Testis (tissue), 2 donors: ENCODE results near the gene SPOCK2.

Source experiments
- POLR2A ChIP-seq: fragments of 450-650 bp; IDR thresholded peaks from one replicate; pipeline ENCODE4 v1.6.1; 2017; ENCODE audit warnings: antibody characterized with exemption, mild to moderate bottlenecking, moderate library complexity
- TF ChIP-seq, protein P1 (sequence below), 3 experiments: fragments of 450-650 bp in 2 of 3; fragments of 200-600 bp in 1 of 3; sonication (generic) in 1 of 3; IDR thresholded peaks; one replicate each; pipeline ENCODE4 v1.5.1; 2016 to 2019; ENCODE audit warnings: antibody characterized with exemption in 3 of 3, mild to moderate bottlenecking in 2 of 3, moderate library complexity in 1 of 3

DNA sequence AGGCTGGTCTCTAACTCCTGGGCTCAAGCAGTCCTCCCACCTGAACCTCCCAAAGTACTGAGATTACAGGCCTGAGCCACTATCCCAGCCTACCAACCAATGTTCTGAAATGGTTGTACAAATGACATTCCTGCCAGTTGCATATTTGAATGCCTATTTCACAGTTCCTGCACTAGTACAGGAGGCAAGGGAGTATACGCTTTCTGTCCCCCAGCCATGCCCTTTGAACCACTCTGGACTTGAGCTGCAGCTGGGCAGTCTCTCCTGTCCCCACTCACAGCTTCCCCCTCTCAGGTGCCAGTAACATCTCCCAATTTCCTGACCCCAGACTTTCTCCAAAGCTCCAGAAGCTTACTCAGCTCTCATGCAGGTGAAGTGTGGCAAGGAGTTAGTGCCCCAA is 58.9 kb downstream of the SPOCK2 start:
- TF ChIP-seq, protein P1, sequence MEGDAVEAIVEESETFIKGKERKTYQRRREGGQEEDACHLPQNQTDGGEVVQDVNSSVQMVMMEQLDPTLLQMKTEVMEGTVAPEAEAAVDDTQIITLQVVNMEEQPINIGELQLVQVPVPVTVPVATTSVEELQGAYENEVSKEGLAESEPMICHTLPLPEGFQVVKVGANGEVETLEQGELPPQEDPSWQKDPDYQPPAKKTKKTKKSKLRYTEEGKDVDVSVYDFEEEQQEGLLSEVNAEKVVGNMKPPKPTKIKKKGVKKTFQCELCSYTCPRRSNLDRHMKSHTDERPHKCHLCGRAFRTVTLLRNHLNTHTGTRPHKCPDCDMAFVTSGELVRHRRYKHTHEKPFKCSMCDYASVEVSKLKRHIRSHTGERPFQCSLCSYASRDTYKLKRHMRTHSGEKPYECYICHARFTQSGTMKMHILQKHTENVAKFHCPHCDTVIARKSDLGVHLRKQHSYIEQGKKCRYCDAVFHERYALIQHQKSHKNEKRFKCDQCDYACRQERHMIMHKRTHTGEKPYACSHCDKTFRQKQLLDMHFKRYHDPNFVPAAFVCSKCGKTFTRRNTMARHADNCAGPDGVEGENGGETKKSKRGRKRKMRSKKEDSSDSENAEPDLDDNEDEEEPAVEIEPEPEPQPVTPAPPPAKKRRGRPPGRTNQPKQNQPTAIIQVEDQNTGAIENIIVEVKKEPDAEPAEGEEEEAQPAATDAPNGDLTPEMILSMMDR (IDR thresholded peaks at IDR 0.05), result no peak
- no peak for TF ChIP-seq POLR2A
